ENCODE data around the gene MYLK. TPM values are rescaled to one million over a fixed set of nuclear protein-coding genes. Genes with fewer than 3 reads are reported as not detected.

Gene MYLK
- total RNA-seq, 1 donor from 2014 or later = 81.4 TPM

DNA sequence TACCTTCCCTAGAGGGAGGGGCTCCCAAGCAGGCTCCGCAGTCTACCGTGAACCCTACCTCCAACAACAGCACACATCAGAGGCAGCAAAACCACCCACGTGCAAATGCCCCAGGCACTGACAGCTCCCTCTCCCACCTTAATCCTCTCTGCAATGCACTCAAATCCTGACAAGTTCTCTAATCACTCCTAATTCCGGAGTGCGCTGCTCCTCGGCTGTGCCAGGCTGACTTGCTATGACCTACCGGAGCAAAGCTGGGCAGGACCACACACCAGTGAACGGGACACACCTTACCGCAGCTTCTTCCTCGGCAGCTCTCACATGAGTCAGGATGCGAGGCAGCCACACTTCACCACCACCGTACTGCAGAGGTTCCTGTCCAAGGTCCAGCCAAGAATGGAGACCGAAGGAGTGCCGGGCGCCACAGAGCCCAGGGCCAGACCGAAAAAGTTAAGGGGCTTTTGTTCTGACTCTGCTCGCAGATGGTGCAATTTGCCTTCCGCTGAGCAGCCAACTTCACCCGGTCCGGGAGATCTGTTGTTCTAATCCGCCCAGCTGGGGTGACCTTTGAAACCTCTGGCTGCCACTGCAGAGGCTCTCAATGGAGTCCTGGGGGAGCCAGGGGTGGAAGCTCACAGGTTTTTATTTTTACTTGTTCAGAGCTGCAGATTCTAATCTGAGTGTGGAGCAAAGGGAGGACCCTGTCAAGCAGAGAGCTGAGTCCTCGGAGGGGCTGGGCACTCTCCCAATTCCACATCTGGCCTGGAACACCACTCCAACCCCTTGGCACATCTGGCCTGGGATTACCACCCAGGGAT, 84.4 kb downstream of the MYLK start:
- DNase-seq (ENCODE audit: low read depth) = peak; percentile 69
- H3K4me3 ChIP-seq (ENCODE audit: low read depth, low read length) = peak overlapping the region; percentile 56
- TF ChIP-seq, protein P1, sequence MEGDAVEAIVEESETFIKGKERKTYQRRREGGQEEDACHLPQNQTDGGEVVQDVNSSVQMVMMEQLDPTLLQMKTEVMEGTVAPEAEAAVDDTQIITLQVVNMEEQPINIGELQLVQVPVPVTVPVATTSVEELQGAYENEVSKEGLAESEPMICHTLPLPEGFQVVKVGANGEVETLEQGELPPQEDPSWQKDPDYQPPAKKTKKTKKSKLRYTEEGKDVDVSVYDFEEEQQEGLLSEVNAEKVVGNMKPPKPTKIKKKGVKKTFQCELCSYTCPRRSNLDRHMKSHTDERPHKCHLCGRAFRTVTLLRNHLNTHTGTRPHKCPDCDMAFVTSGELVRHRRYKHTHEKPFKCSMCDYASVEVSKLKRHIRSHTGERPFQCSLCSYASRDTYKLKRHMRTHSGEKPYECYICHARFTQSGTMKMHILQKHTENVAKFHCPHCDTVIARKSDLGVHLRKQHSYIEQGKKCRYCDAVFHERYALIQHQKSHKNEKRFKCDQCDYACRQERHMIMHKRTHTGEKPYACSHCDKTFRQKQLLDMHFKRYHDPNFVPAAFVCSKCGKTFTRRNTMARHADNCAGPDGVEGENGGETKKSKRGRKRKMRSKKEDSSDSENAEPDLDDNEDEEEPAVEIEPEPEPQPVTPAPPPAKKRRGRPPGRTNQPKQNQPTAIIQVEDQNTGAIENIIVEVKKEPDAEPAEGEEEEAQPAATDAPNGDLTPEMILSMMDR (conservative IDR thresholded peaks at IDR 0.05; ENCODE audit: low read depth, low read length) = no peak

DNA sequence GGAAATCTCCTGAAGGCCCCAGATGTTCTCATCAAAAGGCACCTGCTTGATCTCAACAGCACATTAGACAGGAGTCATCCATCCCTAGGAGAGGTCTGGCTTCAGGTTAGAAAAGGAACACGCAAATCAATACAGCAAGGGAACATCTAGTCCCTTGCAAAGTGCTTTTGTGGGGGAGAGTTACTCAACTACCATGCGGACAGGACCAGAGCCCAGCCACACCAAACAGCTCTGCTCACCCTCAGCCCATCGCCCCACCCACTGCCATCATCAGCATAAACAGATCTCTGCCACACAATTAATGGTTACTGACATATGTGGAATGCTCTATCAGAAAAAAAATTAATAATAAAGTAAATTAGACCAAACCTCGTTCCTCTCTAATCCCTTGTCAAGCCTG, 85.6 kb downstream of the MYLK start:
- TF ChIP-seq, protein P1 (conservative IDR thresholded peaks at IDR 0.05; ENCODE audit: low read depth, low read length) = no peak
- DNase-seq (ENCODE audit: low read depth) = no peak
- H3K4me3 ChIP-seq (ENCODE audit: low read depth, low read length) = peak overlapping the region; percentile 56

DNA sequence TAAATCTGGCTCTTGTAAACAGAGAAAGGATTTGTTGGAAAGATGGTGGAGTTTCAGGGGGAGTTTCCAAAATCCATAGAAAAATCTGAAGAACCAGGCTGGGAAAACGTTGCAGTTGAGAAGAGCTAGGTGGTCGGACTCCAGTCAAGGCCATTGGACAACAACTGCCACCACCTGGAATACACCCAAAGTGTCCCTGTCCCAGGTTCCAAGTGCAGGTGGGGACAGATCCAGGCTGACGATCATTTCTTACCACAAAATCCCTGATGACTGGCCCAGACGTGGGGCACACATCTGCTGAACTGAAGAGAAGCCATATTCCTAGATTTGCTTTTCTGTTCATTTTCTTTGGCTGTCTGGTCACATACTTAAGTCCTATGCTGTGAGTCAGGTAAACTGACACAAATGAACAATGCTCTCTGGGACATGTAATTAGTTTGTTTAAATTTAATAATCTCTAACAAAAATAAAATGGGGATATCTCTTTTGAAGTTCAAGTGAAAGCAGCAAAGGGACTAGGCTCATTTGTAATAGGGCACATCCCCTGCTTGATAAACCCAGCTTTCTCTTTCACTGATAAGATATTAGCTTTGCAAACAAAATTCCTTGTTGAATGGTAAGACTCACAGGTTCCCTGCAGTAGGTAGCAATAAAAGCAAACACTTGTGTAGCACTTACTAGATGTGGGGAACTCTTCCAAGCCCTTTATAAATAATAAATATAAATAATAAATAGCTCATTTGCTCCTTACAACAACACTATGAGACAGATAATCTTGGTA, 88.5 kb downstream of the MYLK start:
- DNase-seq (ENCODE audit: low read depth) = no peak
- TF ChIP-seq, protein P1 (conservative IDR thresholded peaks at IDR 0.05; ENCODE audit: low read depth, low read length) = no peak
- no peak overlapping the region for H3K4me3 ChIP-seq (ENCODE audit: low read depth, low read length)

DNA sequence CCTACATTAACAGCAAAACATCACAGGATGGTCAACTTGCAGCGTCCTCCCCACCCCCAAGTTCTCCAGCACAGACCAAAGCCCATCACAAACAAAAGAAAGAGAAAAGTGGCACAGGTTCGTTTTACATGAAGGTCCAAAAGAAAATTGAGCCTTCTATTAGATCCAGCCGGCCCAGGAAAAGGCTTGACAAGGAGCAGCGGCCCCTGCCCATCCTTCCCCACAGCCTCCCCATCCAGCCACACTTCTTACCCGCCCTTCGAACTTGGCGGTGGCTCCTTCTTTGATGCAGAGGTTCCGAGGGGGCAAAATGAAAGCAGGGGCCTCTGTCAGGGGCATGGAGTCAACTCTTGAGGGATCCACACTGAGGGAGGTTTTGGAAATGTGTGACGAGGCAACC, 90.7 kb downstream of the MYLK start:
- DNase-seq (ENCODE audit: low read depth) = no peak
- H3K4me3 ChIP-seq (ENCODE audit: low read depth, low read length) = no peak overlapping the region
- TF ChIP-seq, protein P1 (conservative IDR thresholded peaks at IDR 0.05; ENCODE audit: low read depth, low read length) = no peak

DNA sequence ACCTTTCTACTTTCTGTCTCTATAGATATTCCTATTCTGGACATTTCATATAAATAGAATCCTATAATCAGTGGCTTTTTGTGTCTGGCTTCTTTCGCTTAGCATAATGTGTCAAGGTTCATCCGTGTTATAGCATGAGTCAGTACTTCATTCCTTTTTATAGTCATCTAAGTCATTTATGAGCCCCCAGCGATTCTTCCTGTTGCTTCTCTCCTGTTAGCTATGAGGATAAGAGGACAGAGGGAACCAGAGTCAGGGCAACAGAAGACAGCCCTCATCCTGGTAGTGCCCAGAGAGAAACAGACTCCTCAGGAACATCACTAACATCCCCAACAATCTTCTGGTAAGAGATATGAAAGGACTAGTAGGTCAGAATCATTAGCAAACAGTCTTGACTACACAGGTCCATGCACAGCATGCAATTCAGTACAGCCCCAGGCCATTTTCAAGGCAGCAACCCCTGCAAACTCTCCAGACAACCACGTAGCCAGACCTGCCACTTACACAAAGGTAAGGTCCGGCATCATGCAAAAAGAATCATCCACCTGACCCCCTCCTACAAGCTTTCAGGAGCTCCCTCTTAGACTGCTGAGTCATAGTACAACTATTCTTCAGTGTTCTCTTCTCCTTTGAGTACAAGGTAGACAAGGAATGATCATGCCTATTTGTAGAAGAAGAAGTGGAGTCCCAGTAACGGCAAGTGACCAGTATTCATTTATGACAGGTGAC, 91.5 kb downstream of the MYLK start:
- no peak overlapping the region for H3K4me3 ChIP-seq (ENCODE audit: low read depth, low read length)
- DNase-seq (ENCODE audit: low read depth) = no peak
- TF ChIP-seq, protein P1 (conservative IDR thresholded peaks at IDR 0.05; ENCODE audit: low read depth, low read length) = no peak

DNA sequence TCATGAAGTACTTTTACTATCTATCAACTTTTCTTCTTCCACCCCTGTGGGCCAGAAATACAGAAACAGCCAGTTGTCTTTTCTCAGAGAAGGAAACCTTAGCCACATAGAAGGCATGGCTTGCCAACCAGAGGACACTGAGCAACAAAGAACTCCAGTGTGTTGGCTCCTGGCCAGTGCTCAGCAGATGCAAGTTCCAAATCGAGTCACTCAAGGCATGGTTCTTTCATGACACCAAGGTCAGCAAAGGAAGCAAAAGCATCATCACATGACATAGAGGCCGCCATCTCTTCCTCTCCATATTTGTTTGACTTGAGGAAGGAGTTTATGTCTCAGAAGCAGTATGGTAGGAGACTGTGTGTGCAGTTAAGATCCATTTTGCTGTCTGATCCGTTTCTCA, 92.2 kb downstream of the MYLK start:
- DNase-seq (ENCODE audit: low read depth) = no peak
- H3K4me3 ChIP-seq (ENCODE audit: low read depth, low read length) = no peak overlapping the region
- TF ChIP-seq, protein P1 (conservative IDR thresholded peaks at IDR 0.05; ENCODE audit: low read depth, low read length) = no peak
